ENCODE results near the gene ALOX5AP. TPM values are rescaled to one million over a fixed set of nuclear protein-coding genes. Genes with fewer than 3 reads are reported as not detected.

The ALOX5AP gene
- total RNA-seq, 1 donor from 2014 or later = 5.7 TPM

- no peaks in the 10 kb centered on the region for H3K36me3 ChIP-seq
- H3K27me3 ChIP-seq = no peaks in the 10 kb centered on the region
- no peak overlapping the region for H3K4me3 ChIP-seq
- TF ChIP-seq CTCF (IDR thresholded peaks at IDR 0.05) = no peak
- no peak overlapping the region for H3K27ac ChIP-seq
- no peak for DNase-seq (ENCODE audit: low spot score in 2 of 2)
- no peaks in the 10 kb centered on the region for H3K9me3 ChIP-seq
- no peaks in the 10 kb centered on the region for H3K4me1 ChIP-seq
- intact Hi-C loops (cut with DNase I) = no loop called here
These were observed 41.3 kb downstream of the ALOX5AP start for GRCh38 chr13:30776661-30777060.

- intact Hi-C loops (cut with DNase I) = no loop called here
- TF ChIP-seq CTCF (IDR thresholded peaks at IDR 0.05) = no peak
- Histone ChIP-seq H3K27me3 (no peaks in the 10 kb centered on the region), H3K36me3 (no peaks in the 10 kb centered on the region), H3K4me3 (no peak overlapping the region), H3K27ac (no peak overlapping the region), H3K9me3 (no peaks in the 10 kb centered on the region), H3K4me1 (no peaks in the 10 kb centered on the region)
- no peak for DNase-seq (ENCODE audit: low spot score in 2 of 2)
These were observed 43.7 kb downstream of the ALOX5AP start for GRCh38 chr13:30779016-30779415.

- no peak for DNase-seq (ENCODE audit: low spot score in 2 of 2)
- no peaks in the 10 kb centered on the region for H3K4me1 ChIP-seq
- H3K27me3 ChIP-seq = no peaks in the 10 kb centered on the region
- H3K36me3 ChIP-seq = no peaks in the 10 kb centered on the region
- TF ChIP-seq CTCF (IDR thresholded peaks at IDR 0.05) = no peak
- intact Hi-C loops (cut with DNase I) = no loop called here
- H3K4me3 ChIP-seq = no peak overlapping the region
- no peaks in the 10 kb centered on the region for H3K9me3 ChIP-seq
- H3K27ac ChIP-seq = no peak overlapping the region
These were observed 44.3 kb downstream of the ALOX5AP start for GRCh38 chr13:30779608-30780007.

GRCh38 chr13:30780338-30780981, 45.1 kb downstream of the ALOX5AP start:
- H3K27ac ChIP-seq = no peak overlapping the region
- H3K9me3 ChIP-seq = no peaks in the 10 kb centered on the region
- no peaks in the 10 kb centered on the region for H3K36me3 ChIP-seq
- no peak for TF ChIP-seq CTCF (IDR thresholded peaks at IDR 0.05)
- no peak overlapping the region for H3K4me3 ChIP-seq
- no peaks in the 10 kb centered on the region for H3K27me3 ChIP-seq
- H3K4me1 ChIP-seq = no peaks in the 10 kb centered on the region
- no peak for DNase-seq (ENCODE audit: low spot score in 2 of 2)
- intact Hi-C loops (cut with DNase I) = no loop called here

GRCh38 chr13:30785191-30785850, 50.0 kb downstream of the ALOX5AP start:
- no peak for TF ChIP-seq CTCF (IDR thresholded peaks at IDR 0.05)
- Histone ChIP-seq H3K27me3 (no peaks in the 10 kb centered on the region), H3K36me3 (no peaks in the 10 kb centered on the region), H3K4me3 (no peak overlapping the region), H3K4me1 (no peaks in the 10 kb centered on the region), H3K9me3 (no peaks in the 10 kb centered on the region), H3K27ac (no peak overlapping the region)
- DNase-seq (ENCODE audit: low spot score in 2 of 2) = no peak
- intact Hi-C loops (cut with DNase I) = no loop called here
